Stimulated activated CD4-positive, alpha-beta T cell treated with anti-CD3 and anti-CD28 coated beads, Interleukin-1b, Interleukin-23, amount 100 ng/mL, for 1 hour (primary cell): Measurements from ENCODE around the gene ATL3.
A peak's percentile ranks its signal among the peaks of the same experiment; 100 is the strongest.
"Not testable (repeated sequence)": the region's sequence is repeated elsewhere in the genome, so short reads cannot be mapped to it uniquely, and the experiment has no call there.

Source experiments
- DNase-seq, 2 donors: peaks; one replicate each; pipeline ENCODE4 v3.0.0-alpha.2; 2020; ENCODE audit warnings: low read depth in 2 of 2

Gene ATL3, protein sequence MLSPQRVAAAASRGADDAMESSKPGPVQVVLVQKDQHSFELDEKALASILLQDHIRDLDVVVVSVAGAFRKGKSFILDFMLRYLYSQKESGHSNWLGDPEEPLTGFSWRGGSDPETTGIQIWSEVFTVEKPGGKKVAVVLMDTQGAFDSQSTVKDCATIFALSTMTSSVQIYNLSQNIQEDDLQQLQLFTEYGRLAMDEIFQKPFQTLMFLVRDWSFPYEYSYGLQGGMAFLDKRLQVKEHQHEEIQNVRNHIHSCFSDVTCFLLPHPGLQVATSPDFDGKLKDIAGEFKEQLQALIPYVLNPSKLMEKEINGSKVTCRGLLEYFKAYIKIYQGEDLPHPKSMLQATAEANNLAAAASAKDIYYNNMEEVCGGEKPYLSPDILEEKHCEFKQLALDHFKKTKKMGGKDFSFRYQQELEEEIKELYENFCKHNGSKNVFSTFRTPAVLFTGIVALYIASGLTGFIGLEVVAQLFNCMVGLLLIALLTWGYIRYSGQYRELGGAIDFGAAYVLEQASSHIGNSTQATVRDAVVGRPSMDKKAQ

DNA sequence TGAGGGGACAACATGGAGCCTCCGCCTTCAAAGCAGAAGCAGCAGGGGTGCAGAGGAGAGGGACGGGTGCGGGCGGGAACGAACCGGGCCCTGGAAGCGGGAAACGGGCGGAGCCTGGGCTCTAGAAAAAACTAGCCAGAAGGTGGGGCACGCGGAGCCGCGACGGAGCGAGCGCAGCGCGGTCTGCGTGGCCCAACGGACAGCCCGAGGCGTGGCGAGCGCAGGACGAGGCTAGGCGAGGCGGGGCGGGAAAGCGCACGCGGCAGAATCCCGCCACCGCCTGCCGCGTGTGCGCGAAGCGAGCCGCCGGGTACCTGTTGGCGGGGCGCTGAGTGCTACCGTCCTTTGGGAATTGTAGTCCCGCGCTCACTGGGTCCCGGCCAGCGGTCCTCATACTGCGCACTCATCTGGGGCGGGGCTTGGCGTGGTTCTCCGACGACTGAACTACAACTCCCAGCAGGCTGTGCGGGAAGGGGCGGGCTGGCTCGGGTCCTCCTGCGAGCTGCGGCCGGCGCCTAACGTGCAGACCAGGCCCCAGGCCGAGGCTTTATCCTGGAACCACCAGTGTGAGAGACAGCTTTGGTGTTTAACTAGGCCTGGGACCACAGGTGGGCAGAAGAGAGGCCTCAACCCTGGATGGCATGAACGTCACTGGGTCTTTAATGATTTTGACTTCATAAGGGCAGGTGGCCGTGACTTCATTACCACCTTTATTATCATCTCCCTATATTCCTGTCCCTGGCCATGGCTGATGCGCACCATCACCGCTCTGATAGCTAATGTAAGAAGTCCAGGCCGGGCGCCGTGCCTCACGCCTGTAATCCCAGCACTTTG, at the start of gene ATL3:
Gene ATL3, minus strand, starts transcription at position 55 of the 834 bp plus-strand sequence. Its CDS starts 41 bp downstream, at position 14.
- DNase-seq: peak; percentile 86 to 92

DNA sequence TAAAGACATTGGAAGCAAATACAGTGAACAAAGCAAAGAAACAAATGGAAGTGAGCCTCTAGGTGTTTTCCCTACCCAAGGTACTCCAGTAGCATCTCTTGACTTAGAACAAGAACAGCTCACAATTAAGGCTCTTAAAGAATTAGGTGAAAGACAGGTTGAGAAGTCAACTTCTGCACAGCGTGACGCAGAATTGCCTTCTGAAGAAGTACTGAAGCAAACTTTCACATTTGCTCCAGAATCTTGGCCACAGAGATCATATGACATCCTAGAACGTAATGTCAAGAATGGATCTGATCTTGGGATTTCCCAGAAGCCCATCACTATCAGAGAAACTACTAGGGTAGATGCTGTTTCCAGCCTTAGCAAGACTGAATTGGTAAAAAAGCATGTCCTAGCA, 49.4 kb upstream of the ATL3 start:
- DNase-seq: no peak

DNA sequence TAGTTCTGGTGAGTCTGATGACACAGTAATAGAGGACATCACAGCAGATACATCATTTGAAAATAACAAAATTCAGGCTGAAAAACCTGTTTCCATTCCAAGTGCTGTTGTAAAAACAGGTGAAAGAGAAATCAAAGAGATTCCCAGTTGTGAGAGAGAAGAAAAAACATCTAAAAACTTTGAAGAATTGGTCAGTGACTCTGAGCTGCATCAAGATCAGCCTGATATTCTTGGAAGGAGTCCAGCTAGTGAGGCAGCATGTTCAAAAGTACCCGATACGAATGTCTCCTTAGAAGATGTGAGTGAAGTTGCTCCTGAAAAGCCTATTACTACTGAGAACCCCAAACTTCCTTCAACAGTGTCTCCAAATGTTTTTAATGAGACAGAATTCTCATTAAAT, 48.8 kb upstream of the ATL3 start:
- DNase-seq: no peak

DNA sequence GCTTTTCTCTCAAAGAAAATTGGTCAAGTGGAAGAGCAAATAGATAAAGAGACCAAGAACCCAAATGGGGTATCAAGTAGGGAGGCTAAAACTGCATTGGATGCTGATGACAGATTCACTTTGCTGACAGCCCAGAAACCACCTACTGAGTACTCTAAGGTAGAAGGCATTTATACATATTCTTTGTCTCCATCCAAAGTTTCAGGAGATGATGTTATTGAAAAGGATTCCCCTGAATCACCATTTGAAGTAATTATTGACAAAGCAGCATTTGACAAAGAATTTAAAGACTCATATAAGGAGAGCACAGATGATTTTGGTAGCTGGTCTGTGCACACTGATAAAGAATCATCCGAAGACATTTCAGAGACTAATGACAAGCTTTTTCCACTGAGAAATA, 47.8 kb upstream of the ATL3 start:
- no peak for DNase-seq

DNA sequence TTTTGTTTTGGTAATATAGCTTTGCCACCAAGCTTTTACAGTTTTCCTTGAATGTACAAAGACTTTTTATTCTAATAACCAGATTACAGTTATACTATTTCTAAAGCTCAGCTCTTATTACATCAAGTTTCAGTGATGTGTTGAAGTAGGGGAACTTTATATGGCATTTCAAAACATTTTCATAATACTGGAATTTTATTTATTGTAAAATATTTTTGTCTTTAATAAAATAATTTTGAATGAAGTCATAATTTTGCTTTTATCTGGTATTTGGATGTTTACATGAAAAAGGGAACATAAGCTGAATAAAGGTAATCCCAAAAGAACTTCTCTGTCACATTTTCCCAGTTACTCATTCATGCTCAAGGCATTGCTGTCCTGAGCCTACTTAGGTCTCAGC, 44.9 kb upstream of the ATL3 start:
- DNase-seq: no peak

DNA sequence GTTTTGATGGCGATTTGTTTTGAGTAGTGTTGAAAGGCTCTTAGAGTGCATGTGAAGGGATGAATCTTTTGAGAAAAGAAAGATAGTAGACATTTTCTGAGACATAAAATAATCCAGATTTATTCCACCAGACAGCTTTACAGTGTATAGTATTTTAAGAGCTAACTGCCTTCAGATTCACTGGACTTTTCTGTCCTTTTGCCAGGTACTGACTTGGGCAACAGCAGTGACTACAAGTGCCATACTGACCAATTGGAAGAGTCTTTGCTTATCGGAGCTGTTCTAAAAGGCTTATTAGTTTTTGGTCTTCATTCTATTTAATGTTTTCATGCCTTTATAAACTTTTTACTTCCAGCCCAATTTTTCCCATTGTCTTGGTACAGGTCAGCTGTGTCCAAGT, 42.6 kb upstream of the ATL3 start:
- no peak for DNase-seq

DNA sequence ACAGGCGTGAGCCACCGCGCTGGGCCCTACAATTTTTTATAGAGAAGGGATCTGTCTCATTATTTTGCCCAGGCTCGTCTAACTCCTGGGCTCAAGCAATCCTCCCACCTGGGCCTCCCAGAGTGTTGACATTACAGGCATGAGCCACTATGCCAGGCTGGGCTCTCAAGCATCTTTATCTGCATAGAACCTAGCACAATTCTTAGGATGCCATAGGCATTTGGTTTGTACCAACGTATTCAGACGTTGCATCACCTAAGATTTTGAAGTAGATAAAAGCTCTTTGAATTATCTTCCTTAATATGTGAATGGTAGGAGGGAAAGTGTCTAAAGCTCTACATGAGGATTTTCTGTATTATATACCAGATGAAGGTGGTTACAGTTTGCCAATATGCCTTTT, 40.7 kb upstream of the ATL3 start:
- no peak for DNase-seq

DNA sequence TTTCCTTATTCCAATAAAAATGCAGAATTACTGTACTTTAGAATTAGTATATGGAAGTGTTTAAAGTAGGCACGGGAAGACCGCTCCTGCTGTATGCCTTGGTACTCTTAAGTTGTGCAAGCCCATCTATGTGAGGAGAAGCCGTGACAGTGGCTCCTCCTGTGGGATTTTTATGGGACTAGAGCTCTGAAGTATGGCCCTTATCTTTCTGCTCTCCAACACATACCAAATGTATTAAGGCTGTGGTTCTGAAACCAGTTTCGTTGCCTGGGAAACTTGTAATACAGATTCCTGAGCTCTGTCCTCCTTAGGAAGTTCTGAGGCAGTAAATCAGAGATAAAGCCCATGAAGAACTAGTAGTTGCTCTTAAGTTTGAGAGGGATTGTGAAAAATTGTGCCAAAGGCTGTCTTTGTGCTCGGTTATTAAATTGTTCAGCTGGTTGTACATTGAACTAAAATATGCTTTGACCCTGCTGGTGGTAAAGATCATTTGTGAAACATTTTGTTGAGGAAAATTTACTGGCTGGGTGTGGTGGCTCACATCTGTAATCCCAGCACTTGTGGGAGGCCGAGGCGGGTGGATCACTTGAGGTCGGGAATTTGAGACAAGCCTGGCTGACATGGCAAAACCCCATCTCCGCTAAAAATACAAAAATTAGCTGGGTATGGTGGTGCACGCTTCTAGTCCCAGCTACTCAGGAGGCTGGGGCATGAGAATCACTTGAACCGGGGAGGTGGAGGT, 39.5 kb upstream of the ATL3 start:
- DNase-seq: no peak

DNA sequence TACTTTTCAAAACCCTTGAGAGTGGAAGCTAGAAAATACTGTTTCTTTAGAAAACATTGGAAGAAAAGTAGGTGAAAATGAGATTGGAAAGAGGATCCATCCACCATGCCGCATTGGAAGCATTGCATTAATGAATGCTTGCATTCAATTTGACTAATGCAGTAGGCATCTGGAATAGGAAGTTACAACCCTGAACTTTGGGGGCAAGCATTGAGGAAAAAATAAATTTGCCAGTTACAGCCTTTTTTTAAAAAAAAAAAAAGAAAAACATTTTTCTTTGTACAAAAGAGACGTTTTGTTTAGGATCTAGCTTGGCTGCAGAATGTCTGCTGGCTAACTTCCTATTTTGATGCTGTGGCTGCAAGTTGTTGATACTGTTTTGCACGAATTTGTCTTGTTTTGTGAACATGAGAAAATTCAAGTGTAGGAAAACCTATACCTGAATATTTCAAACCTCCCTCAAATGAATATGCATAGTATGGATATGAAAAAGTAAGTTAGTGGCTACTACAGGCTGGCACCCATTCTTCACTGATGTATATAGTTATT, 38.2 kb upstream of the ATL3 start:
- no peak for DNase-seq

DNA sequence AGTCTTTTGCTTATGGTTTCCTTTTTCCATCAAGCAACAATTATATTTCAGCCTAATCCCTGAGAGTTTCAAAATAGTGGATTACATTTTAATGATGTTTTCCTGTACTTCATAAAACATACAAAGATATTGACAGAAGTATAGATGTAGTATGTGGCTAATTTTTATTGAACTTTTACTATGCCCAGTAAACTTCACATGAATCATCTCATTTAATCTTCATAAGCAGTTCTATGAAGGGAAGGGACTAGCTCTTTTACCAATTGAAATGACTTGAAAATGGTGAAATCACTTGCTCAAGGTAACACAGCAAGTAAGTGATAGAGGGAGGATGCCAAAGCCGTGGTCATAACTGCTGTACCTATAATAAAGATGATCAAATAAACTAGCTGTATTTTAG, 37.6 kb upstream of the ATL3 start:
- no peak for DNase-seq

DNA sequence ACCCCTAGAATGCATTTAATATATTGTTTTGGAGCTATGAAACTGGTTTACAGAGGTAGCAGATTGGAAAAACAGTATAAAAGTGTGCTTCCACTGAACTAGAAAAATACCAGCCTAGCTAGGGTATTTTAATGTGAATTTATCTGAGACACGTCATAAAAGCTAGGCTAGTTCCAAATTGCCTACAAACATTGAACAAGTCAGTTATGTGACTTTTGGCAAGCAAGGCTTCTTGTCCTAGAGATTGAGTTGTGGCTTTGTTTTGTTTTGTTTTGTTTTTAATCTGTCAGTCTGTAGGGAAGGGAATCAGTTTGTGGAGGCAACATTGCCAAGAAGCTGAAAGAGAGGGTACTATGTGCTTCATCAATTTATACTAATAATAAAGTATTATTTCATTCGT, 34.4 kb upstream of the ATL3 start:
- DNase-seq: no peak

DNA sequence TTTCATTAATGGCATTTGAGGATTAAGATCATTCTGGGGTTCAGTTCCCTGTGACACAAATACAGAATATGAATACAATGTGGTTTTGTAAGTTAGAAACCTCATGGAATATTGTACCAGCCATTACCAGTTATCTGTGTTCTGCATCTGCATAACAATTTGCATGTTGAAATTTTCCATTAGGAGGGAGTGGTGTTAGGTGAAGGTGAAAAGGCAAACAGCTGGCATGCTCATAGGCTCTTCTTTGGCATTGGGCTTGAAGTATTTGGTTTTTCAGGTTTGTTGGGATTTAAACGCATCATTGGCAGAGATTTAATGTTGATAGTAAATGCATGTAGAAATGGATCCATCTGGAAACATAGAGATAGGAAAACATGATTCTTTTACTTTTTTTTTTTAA, 28.7 kb upstream of the ATL3 start:
- DNase-seq: no peak

DNA sequence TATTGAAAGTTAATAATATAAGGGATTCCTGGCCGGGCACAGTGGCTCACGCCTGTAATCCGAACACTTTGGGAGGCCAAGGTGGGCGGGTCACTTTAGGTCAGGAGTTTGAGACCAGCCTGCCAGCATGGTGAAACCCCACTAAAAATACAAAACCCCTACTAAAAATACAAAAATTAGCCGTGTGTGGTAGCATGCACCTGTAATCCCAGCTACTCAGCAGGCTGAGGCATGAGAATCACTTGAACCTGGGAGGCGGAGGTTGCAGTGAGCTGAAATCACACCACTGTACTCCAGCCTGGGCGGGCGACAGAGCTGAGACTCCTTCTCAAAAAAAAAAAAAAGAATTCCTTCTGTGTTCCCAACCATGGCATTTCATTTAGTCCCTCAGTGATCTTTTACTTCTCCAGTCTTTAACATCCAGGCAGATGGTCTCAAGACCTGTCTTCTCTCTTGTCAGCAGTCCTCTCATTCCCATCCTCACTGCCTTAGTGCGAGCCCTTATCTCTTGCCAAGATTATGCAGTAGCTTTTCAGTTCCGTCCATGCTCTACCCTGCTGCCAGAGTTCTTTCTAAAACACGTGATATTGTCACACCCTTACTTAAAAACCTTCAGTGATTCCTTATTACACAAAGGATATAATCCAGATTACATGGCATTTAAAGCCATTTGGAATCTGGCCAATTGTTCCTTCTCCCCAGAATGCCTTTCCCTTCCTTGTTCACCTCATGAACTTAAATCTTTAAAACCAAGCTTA, 28.0 kb upstream of the ATL3 start:
- no peak for DNase-seq

DNA sequence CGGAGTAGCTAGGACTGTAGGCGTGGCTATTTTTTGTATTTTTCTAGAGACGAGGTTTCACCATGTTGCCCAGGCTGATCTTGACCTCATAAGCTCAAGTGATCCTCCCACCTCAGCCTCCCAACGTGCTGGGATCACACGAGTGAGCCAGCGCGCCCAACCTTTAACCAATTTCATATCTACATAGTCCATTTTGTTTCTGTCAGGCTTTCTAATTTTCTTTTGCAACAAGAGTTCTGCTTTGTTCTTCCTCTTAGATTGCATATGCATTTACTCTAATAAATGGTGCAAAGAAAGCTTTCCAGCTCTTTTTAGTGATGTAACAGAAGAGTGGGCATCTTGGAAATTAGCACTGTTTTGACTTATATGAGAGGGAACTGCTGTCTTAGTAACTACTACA, 23.4 kb upstream of the ATL3 start:
- no peak for DNase-seq

DNA sequence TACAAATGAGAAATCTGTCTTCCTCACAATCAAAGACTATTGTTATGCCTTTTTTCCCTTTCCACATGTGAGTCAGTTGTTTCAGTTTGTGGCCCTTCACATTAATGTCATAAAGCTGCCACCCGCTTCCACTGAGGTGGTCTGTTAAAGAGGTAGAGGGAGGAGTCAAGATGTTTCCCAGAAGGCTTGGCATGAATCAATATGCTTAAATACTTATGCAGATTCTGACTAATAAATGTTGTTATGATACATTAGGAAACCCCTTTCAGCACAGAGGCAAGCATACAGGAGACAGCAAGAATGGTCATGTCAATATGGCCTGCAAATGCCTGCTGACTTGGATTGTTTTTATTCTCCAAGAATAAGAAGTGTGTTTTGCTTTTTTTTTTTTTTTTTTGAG, 16.7 kb upstream of the ATL3 start:
- DNase-seq: no peak

DNA sequence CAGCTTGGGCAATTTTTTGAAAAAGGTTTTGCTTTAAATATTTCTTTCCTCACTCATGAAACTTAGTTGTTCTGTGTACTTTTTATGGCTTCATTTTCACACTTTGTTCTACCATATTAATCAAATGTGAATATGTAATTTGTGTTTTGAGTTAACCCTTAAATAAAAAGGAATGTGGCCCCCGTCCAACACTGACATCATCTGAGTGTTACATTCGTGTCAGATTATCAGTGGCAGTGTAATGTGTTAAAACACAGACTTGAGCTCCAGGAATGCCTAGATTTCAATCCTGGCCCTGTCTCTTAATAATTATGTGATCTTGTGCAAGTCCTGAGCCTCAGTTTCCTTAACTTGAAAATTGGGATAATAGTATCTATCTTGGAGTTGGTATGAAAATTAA, 15.8 kb upstream of the ATL3 start:
- DNase-seq: no peak

DNA sequence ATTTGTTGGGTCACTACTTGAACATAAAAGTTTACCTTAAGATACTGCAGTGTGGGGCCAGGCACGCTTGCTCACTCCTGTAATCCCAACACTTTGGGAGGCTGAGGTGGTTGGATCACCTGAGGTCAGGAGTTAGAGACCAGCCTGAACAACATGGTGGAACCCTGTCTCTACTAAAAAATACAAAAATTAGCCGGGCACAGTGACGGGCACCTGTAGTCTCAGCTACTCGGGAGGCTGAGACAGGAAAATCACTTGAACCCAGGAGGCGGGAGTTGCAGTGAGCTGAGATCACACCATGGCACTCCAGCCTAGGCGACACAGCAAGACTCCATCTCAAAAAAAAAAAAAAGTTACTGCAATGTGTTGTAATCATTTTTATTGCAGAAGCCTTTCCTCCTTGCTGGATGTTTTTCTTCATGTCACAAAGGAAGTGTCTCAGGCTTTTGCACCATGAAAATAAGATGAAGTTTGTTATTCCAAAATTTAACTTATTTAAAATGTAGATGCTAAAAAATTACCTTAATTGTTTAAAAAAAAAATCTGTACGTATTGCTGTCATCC, 14.1 kb upstream of the ATL3 start:
- not testable (repeated sequence) for DNase-seq

DNA sequence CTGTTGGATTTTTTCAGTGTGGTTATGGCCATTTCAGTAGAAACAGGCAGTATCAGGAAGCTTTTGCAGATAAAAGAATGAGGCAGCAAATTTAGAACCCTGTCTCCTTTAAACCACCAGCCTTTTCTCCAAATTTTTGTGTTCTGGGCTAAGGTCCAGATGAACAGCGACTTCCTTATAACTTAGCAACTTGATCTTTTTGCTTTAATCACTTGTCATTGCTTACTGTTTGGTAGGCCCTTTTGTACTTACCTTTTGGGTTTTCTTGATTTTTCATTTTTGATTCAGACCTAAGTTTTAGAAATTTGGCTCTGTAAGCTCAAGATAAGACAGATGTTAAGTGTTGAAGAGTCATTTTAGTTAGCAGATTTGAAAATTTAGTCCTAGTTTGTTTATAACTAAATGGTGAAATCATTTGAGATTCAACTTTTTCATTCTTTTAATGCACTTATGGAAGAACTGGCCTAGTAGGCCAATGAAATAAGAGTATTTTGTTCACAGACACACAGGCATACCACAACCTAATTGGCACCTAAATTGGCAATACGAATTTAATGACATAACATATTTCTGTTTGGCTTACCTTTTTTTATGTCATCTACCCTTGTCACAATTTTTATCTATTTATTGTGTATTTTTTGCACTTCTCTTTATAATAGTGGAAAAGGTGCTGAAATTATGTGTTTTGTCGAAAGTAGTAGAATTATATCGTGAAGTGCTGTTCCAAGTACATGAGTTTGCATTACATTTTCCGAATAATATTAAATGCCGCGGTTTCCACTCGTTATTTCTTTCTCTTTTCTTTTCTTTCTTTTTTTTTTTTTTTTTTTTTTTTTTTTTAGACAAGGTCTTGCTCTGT, 12.2 kb upstream of the ATL3 start:
- no peak for DNase-seq

DNA sequence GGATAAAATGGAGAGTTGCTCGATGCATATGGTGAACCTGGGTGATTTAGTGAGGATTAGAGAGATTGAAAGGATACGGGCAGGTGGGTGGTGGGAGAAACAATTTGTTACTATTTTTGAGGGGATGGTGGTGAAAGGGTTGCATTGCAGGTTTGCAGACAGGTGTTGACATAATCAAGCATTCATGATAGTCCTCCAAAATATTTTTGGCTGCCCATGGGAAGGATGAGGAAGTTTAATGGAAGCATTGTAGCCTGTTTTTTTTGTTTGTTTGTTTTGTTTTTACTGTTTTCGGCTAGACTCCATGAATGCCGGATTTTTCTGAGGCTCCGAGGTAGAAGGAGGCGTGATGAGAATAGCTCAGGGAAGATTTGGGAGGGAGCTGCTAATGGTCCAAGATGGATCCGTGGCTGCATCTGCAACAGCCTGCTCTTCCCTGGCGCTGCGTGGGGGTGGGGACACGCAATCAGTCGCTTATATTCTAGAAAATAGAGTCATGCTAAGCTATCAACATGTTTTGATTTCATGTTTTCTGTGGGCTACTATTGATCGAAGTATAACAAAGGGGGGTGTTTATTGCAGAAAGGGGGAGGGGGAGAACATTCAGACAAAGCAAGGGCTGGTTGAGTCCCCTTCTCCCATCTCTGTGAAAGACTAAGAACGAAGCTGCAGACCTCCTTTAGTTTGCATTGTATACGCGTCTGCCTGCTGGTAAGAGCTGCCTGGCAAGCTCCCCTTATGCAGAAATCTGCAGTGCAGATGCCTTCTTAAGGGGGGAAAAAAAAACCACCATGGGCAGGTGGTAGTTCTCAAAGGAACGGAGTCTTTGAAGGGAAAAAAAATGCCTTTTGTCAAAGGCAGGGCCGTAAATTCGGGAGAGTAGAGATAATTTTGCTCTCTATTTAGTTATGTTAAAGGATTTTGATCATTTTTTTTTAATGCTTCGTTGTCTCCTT, 11.2 kb upstream of the ATL3 start:
- no peak for DNase-seq
